Mucosa of descending colon (tissue), 3 donors: ENCODE measurements around the gene EID3. TPM values are rescaled to one million over a fixed set of nuclear protein-coding genes. Genes with fewer than 3 reads are reported as not detected.

ENCODE experiments used
- ATAC-seq: fragments of 200-7000 bp; cut with Tn5 transposase; one replicate; pipeline ENCODE4 v1.9.1; 2020; ENCODE audit warnings: mild to moderate bottlenecking, moderate library complexity
- DNase-seq, 3 donors: peaks; one replicate each; pipeline ENCODE4 v3.0.0-alpha.2; 2020
- H3K36me3 ChIP-seq: fragments of 200-600 bp; one replicate; pipeline ENCODE4 v1.8.0; 2021; ENCODE audit warnings: low read depth, mild to moderate bottlenecking
- H3K4me1 ChIP-seq: fragments of 200-600 bp; one replicate; pipeline ENCODE4 v1.8.0; 2021; ENCODE audit warnings: low read depth, mild to moderate bottlenecking
- H3K4me3 ChIP-seq: fragments of 200-600 bp; one replicate; pipeline ENCODE4 v1.8.0; 2021; ENCODE audit warnings: mild to moderate bottlenecking
- H3K9me3 ChIP-seq: fragments of 200-600 bp; one replicate; pipeline ENCODE4 v1.8.0; 2021; ENCODE audit warnings: mild to moderate bottlenecking
- CTCF ChIP-seq: fragments of 200-600 bp; IDR thresholded peaks from one replicate; pipeline ENCODE4 v1.8.0; 2022; ENCODE audit warnings: antibody characterized with exemption, mild to moderate bottlenecking
- intact Hi-C, 2 donors: fragments of 100-400 bp; cut with DNase I in 1 of 2; cut with micrococcal nuclease in 1 of 2; formaldehyde crosslinking; loops; one replicate each; pipeline versions ENCODE4 v1.11.0 to v1.11.1; 2022; cut with DNase I, micrococcal nuclease
- total RNA-seq, 3 donors: library from RNA; stranded (reverse); fragmentation: NEBNext Ultra II Directional in 2 of 3; extraction: Animal tissue kit (Norgen Biotek cat#: 25700) in 2 of 3; gene quantifications; one replicate each; pipeline versions ENCODE4 v1.2.1 to v1.2.4, GENCODE V29; 2021 to 2023
- donor health status: DM: no; HTN: no; CAD: no; lungs with moderate emphysema.
- donor health status: DM: no; HTN: no; CAD: no.
- donor health status: DM: no; HTN: yes; CAD: no.

Gene EID3
- total RNA-seq, 3 donors from 2014 or later: 2.4 to 6.4 (median 3.9) TPM

GRCh38 chr12:104351057-104351983, 47.8 kb downstream of the EID3 start:
- no peak overlapping the region for H3K4me3 ChIP-seq
- H3K36me3 ChIP-seq: no peaks in the 10 kb centered on the region
- no peaks in the 10 kb centered on the region for H3K4me1 ChIP-seq
- no peak for TF ChIP-seq CTCF
- no peak for ATAC-seq
- intact Hi-C loops: no loop called here
- DNase-seq: no peak
- no peaks in the 10 kb centered on the region for H3K9me3 ChIP-seq

- Histone ChIP-seq H3K4me1 (no peaks in the 10 kb centered on the region), H3K36me3 (no peaks in the 10 kb centered on the region), H3K4me3 (no peak overlapping the region), H3K9me3 (no peaks in the 10 kb centered on the region)
- DNase-seq (no peak), ATAC-seq (no peak)
- intact Hi-C loops: no loop called here
- no peak for TF ChIP-seq CTCF
Observed at GRCh38 chr12:104352106-104352713, 48.7 kb downstream of the EID3 start.

- Histone ChIP-seq H3K9me3 (no peaks in the 10 kb centered on the region), H3K36me3 (no peaks in the 10 kb centered on the region), H3K4me3 (no peak overlapping the region), H3K4me1 (no peaks in the 10 kb centered on the region)
- no peak for DNase-seq
- no peak for TF ChIP-seq CTCF
- intact Hi-C loops: no loop called here
- ATAC-seq: no peak
Observed at GRCh38 chr12:104353012-104353981, 49.8 kb downstream of the EID3 start.

GRCh38 chr12:104354167-104354867, 50.8 kb downstream of the EID3 start:
- intact Hi-C loops: no loop called here
- no peak for TF ChIP-seq CTCF
- Histone ChIP-seq H3K4me1 (no peaks in the 10 kb centered on the region), H3K36me3 (no peaks in the 10 kb centered on the region), H3K4me3 (no peak overlapping the region), H3K9me3 (no peaks in the 10 kb centered on the region)
- ATAC-seq (no peak), DNase-seq (no peak)

Other genes starting within 250 kb of the EID3 start
- gene HCFC2, start 239.2 kb upstream of the EID3 start, total RNA-seq: 10 to 100 TPM; 13.8 to 31.9 (median 14.2) TPM
- gene NFYB, start 165.5 kb upstream of the EID3 start, total RNA-seq: 10 to 100 TPM; 16.2 to 73.9 (median 18.9) TPM
- 100 to 1,000 TPM in 1 of 3 donors, 10 to 100 TPM in 2; 76.0 to 117 (median 77.5) TPM for gene TXNRD1, start 88.0 kb upstream of the EID3 start, total RNA-seq
- gene CHST11, start 153.2 kb downstream of the EID3 start, total RNA-seq: 10 to 100 TPM in 1 of 3 donors, 1 to 10 TPM in 2; 3.3 to 15.2 (median 6.6) TPM